ENCODE data around the gene TCF20. TPM values are rescaled to one million over a fixed set of nuclear protein-coding genes. Genes with fewer than 3 reads are reported as not detected.
A peak's percentile ranks its signal among the peaks of the same experiment; 100 is the strongest.

TCF20 gene
- total and polyA plus RNA-seq, 5 donors from 2014 or later = 1.4 to 101 (median 2.1) TPM

DNA sequence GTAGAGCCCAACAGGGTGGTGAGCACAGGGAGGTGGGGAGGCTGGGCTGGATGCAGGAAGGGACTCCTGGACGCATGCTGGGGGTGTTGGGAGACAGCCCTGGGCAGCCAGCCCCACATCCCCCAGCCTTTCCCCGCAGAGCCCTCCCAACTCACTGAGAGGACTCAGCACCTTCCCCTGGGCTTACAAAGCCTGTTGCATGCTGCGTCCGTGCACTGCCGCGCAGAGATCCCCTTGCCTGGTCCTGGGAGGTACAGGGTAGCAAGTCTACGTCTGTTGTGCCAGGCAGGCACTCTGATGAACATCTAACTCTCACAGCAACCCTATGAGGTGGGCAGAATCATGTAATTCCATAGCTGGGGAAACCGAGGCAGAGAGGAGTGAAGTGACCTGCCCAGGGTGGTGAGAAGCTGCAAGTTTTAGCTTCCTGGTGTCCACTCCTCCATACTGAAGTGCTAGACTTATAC lies 33.9 kb upstream of the TCF20 start:
- ATAC-seq (ENCODE audit: low read depth in 2 of 2) = no peak
- Histone ChIP-seq H3K9me3 (ENCODE audit: control insufficient read depth in 2 of 2, low read length in 2 of 2) (no peaks in the 10 kb centered on the region), H3K4me3 (ENCODE audit: low read depth, low read length) (no peak overlapping the region), H3K27ac (ENCODE audit: insufficient read depth, low read length, poor library complexity, severe bottlenecking) (no peak overlapping the region), H3K36me3 (ENCODE audit: control insufficient read depth, insufficient read depth, low read length) (no peaks in the 10 kb centered on the region), H3K27me3 (ENCODE audit: control insufficient read depth, insufficient read depth, low read length) (no peaks in the 10 kb centered on the region), H3K4me1 (ENCODE audit: control insufficient read depth, insufficient read depth, low read length, poor library complexity, severe bottlenecking) (peaks cover 57% of the 10 kb centered on the region)
- H3K4me1 Mint-ChIP-seq = peaks cover 0 to 75% (median 23%) of the 10 kb centered on the region in 4 donors
- peak overlapping the region in 1 of 4 donors; percentile 28 for H3K4me3 Mint-ChIP-seq
- H3K9me3 Mint-ChIP-seq = peaks cover 0 to 1% (median 0%) of the 10 kb centered on the region in 7 donors
- no peak for DNase-seq
- peaks cover 4% of the 10 kb centered on the region for H3K27me3 Mint-ChIP-seq
- no peaks in the 10 kb centered on the region for H3K36me3 Mint-ChIP-seq
- H3K27ac Mint-ChIP-seq = peak overlapping the region in 1 of 3 donors; percentile 69

DNA sequence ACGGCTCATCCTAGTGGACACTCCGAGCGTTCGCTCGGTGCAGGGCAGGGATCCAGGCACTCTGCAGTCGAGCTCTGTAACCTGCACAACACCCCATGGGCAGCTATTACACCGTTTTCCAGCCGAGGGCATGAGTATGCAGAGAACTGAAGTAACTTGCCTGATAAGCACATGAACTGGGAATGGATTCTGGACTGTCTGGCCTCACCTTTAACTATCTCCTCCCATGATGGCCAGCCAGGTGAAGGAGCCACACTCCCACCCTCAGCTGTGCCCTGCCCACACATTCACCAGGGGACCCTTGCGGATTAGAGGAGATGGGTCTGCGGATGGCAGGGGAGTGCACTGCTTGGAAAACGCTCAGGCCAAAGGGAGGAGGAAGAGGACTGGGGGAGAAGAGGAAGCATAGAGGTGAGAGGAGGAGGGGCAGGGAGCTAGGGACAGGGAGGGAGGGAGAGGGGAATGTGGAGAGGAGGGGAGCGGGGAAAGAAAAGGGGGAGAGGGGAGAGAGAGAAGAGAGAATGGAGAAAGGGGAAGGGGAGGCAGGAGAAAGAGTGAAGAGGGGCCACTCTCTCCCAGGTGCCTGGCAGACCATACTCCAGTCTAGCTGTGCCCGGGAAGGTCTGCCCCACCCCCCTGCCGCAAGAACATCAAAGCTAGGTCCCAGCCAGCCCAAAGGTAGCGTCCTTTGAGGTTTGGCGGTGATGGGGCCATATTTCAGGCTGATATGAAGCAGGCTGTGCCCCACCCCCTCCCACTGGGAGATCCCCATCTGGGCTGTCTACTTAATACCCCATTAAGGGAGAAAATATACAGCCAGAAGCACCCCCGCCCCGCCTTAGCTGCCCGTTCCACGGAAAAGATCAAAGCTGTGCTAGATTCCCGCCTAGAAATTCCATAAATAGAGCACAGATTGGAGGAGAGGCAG lies 33.2 kb upstream of the TCF20 start:
- Mint-ChIP-seq H3K9me3 (peaks cover 0 to 1% (median 0%) of the 10 kb centered on the region in 7 donors), H3K36me3 (no peaks in the 10 kb centered on the region), H3K4me3 (peak overlapping the region in 1 of 4 donors; percentile 35), H3K4me1 (peaks cover 0 to 82% (median 27%) of the 10 kb centered on the region in 4 donors), H3K27me3 (peaks cover 4% of the 10 kb centered on the region), H3K27ac (peak overlapping the region in 2 of 3 donors; percentile 66 to 87)
- Histone ChIP-seq H3K9me3 (ENCODE audit: control insufficient read depth in 2 of 2, low read length in 2 of 2) (no peaks in the 10 kb centered on the region), H3K36me3 (ENCODE audit: control insufficient read depth, insufficient read depth, low read length) (no peaks in the 10 kb centered on the region), H3K4me3 (ENCODE audit: low read depth, low read length) (no peak overlapping the region), H3K27me3 (ENCODE audit: control insufficient read depth, insufficient read depth, low read length) (no peaks in the 10 kb centered on the region), H3K4me1 (ENCODE audit: control insufficient read depth, insufficient read depth, low read length, poor library complexity, severe bottlenecking) (peaks cover 64% of the 10 kb centered on the region), H3K27ac (ENCODE audit: insufficient read depth, low read length, poor library complexity, severe bottlenecking) (no peak overlapping the region)
- ATAC-seq (ENCODE audit: low read depth in 2 of 2) = no peak
- DNase-seq = no peak

DNA sequence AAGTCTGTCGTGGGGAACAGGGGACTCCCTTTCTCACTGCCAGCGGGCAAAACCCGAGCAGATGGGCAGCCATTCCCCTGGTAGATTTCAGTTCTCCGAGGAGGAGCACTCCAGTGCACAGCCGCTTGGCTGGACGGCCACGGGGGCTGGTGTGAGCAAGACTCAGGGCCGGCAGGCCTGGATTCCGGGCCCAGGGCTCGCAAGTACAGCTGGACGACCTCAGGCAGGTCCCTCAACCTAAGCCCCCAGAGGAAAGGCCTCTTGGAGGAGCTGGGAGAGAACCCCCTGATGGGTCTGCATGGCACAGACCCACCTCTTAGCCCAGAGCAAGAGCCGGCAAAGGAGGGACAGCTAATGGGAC lies 31.3 kb upstream of the TCF20 start:
- Mint-ChIP-seq H3K4me1 (peaks cover 0 to 86% (median 34%) of the 10 kb centered on the region in 4 donors), H3K9me3 (peaks cover 0 to 1% (median 0%) of the 10 kb centered on the region in 7 donors), H3K27me3 (peaks cover 4% of the 10 kb centered on the region), H3K36me3 (no peaks in the 10 kb centered on the region), H3K27ac (peak overlapping the region in 2 of 3 donors; percentile 78 to 98), H3K4me3 (no peak overlapping the region)
- no peak overlapping the region for H3K27ac ChIP-seq (ENCODE audit: insufficient read depth, low read length, poor library complexity, severe bottlenecking)
- H3K27me3 ChIP-seq (ENCODE audit: control insufficient read depth, insufficient read depth, low read length) = no peaks in the 10 kb centered on the region
- no peak overlapping the region for H3K4me3 ChIP-seq (ENCODE audit: low read depth, low read length)
- ATAC-seq (ENCODE audit: low read depth in 2 of 2) = no peak
- peaks cover 70% of the 10 kb centered on the region for H3K4me1 ChIP-seq (ENCODE audit: control insufficient read depth, insufficient read depth, low read length, poor library complexity, severe bottlenecking)
- no peaks in the 10 kb centered on the region for H3K36me3 ChIP-seq (ENCODE audit: control insufficient read depth, insufficient read depth, low read length)
- no peak for DNase-seq
- no peaks in the 10 kb centered on the region for H3K9me3 ChIP-seq (ENCODE audit: control insufficient read depth in 2 of 2, low read length in 2 of 2)

DNA sequence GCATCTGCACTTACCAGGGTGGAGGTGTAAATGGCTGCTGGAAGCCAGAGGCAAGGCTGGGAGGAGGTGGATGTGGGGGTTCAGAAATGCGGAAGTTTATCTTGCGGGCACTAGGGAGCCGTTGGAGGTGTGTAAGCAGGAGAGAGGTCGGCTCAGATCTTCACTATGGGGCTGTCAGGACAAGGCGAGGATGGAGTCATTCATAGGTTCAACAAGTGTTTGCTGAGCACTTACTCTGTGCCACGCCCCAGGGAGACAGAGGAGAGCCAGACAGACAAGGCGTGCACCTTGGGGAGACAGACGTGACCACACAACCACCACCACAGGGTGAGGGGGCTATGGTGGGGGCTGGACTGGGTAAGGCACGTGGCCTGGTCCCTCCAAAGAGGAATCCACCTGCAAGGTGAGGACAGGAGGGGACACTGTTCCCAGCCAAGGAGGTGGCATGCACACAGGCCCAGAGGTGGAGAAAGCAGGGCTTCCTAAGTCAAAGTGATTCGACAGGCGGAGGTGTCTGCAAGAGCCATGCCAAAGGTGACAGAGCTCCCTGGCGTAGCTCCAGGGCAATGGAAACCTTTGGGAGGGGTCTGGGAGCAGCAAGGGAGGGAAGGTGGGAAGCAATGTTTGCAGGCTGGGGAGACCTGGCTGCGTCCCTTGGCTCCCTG lies 30.8 kb upstream of the TCF20 start:
- no peaks in the 10 kb centered on the region for H3K9me3 ChIP-seq (ENCODE audit: control insufficient read depth in 2 of 2, low read length in 2 of 2)
- Mint-ChIP-seq H3K36me3 (no peaks in the 10 kb centered on the region), H3K27me3 (peaks cover 4% of the 10 kb centered on the region), H3K4me1 (peaks cover 0 to 88% (median 34%) of the 10 kb centered on the region in 4 donors), H3K9me3 (peaks cover 0 to 1% (median 0%) of the 10 kb centered on the region in 7 donors), H3K27ac (peak overlapping the region; percentile 94 to 98 (median 97)), H3K4me3 (peak overlapping the region; percentile 50 to 86 (median 73))
- H3K4me3 ChIP-seq (ENCODE audit: low read depth, low read length) = peak overlapping the region; percentile 64
- H3K27ac ChIP-seq (ENCODE audit: insufficient read depth, low read length, poor library complexity, severe bottlenecking) = peak overlapping the region; percentile 86
- ATAC-seq (ENCODE audit: low read depth in 2 of 2) (no peak), DNase-seq (no peak)
- no peaks in the 10 kb centered on the region for H3K36me3 ChIP-seq (ENCODE audit: control insufficient read depth, insufficient read depth, low read length)
- no peaks in the 10 kb centered on the region for H3K27me3 ChIP-seq (ENCODE audit: control insufficient read depth, insufficient read depth, low read length)
- H3K4me1 ChIP-seq (ENCODE audit: control insufficient read depth, insufficient read depth, low read length, poor library complexity, severe bottlenecking) = peaks cover 70% of the 10 kb centered on the region

DNA sequence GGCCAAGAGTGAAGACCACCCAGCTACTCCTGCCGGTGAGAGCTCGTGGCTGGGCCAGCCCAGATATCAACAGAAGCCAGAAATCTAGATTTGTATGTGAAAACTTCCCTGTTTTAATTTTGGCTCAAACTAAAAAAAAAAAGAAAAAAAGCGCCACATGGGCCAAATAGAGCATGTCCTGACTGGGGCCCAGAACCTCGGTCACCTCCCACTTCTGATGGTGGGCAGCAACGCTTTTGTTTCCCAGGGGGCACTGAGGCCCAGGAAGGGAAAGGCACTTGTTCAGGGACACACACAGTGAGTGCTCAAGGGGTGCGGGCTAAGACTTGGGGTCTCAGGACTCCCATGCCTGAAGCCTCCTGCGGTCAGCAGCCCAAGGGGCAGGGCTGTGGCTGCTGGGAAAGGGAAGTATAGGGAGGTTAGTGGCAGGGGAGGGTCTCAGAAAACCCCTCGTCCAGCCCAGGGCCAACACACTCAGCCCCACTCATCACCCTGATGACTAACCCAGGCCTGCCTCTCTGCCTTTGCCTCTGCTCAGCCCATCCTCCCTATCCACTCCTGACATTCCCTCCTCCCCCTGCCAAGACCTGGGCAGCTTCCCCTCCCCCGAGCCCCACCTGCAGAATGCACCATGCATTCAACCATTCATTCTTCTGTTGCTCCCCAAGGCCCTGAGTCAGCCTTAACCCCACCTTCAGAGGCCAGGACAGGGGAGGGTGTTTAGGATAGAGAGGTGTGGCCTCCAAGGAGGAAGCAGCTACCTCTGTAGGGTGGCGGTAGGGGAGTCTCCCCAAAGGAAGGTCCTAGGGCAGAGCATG lies 30.0 kb upstream of the TCF20 start:
- H3K27ac Mint-ChIP-seq = peak overlapping the region; percentile 94 to 98 (median 97)
- Histone ChIP-seq H3K4me1 (ENCODE audit: control insufficient read depth, insufficient read depth, low read length, poor library complexity, severe bottlenecking) (peaks cover 70% of the 10 kb centered on the region), H3K36me3 (ENCODE audit: control insufficient read depth, insufficient read depth, low read length) (no peaks in the 10 kb centered on the region), H3K4me3 (ENCODE audit: low read depth, low read length) (peak overlapping the region; percentile 64), H3K27ac (ENCODE audit: insufficient read depth, low read length, poor library complexity, severe bottlenecking) (peak overlapping the region; percentile 86), H3K9me3 (ENCODE audit: control insufficient read depth in 2 of 2, low read length in 2 of 2) (no peaks in the 10 kb centered on the region), H3K27me3 (ENCODE audit: control insufficient read depth, insufficient read depth, low read length) (no peaks in the 10 kb centered on the region)
- peak overlapping the region; percentile 50 to 86 (median 85) for H3K4me3 Mint-ChIP-seq
- peaks cover 0 to 94% (median 36%) of the 10 kb centered on the region in 4 donors for H3K4me1 Mint-ChIP-seq
- peak; percentile 84 to 87 for ATAC-seq (ENCODE audit: low read depth in 2 of 2)
- H3K27me3 Mint-ChIP-seq = peaks cover 4% of the 10 kb centered on the region
- no peaks in the 10 kb centered on the region for H3K36me3 Mint-ChIP-seq
- peak in 2 of 3 donors; percentile 28 to 85 for DNase-seq
- H3K9me3 Mint-ChIP-seq = peaks cover 0 to 1% (median 0%) of the 10 kb centered on the region in 7 donors

DNA sequence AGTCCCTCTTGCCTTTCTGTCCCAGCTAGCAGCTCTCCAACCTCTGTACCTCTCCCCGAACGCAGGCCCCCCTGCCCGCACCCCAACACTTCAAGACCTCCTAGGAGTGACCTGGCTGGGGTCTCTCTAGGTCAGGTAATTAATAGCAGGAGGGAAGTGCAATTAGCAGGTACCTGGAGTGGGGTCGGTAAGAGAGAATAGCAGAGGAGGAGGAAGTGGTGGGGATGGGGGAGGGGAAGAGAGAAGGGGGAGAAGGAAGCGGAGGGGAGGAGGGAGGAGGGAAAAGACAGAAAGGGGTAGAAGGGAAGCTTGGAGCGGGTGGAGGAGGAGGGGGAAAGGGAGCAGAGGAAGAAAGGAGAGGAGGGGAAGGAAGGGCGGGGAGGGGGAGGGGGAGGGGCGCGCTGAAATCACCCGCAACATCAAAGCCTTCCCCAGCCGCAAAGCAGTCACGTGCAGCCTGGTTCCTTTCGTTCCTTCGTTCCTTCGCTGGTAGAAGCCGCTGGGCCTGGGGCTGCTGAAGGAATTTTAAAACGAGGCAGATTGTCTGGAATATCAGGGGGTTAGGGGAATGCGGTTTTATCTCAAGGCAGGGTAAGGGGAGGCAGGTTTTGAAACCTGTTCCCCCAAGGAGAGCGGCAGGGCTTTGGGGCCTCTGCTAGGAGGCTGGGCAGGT lies 29.3 kb upstream of the TCF20 start:
- Histone ChIP-seq H3K27me3 (ENCODE audit: control insufficient read depth, insufficient read depth, low read length) (no peaks in the 10 kb centered on the region), H3K9me3 (ENCODE audit: control insufficient read depth in 2 of 2, low read length in 2 of 2) (no peaks in the 10 kb centered on the region), H3K4me3 (ENCODE audit: low read depth, low read length) (peak overlapping the region; percentile 64), H3K36me3 (ENCODE audit: control insufficient read depth, insufficient read depth, low read length) (no peaks in the 10 kb centered on the region), H3K4me1 (ENCODE audit: control insufficient read depth, insufficient read depth, low read length, poor library complexity, severe bottlenecking) (peaks cover 67% of the 10 kb centered on the region), H3K27ac (ENCODE audit: insufficient read depth, low read length, poor library complexity, severe bottlenecking) (peak overlapping the region; percentile 86)
- H3K9me3 Mint-ChIP-seq = peaks cover 0 to 1% (median 0%) of the 10 kb centered on the region in 7 donors
- H3K27me3 Mint-ChIP-seq = peaks cover 4% of the 10 kb centered on the region
- peaks cover 0 to 94% (median 37%) of the 10 kb centered on the region in 4 donors for H3K4me1 Mint-ChIP-seq
- peak overlapping the region; percentile 50 to 86 (median 85) for H3K4me3 Mint-ChIP-seq
- ATAC-seq (ENCODE audit: low read depth in 2 of 2) = peak in 1 of 2 donors; percentile 25
- H3K36me3 Mint-ChIP-seq = no peaks in the 10 kb centered on the region
- DNase-seq = peak; percentile 60 to 80 (median 62)
- peak overlapping the region; percentile 92 to 98 (median 97) for H3K27ac Mint-ChIP-seq

Measured in CD4-positive, CD25-positive, alpha-beta regulatory T cell (primary cell).